Measurements from ENCODE around the gene ADAD2.

Gene ADAD2

DNA sequence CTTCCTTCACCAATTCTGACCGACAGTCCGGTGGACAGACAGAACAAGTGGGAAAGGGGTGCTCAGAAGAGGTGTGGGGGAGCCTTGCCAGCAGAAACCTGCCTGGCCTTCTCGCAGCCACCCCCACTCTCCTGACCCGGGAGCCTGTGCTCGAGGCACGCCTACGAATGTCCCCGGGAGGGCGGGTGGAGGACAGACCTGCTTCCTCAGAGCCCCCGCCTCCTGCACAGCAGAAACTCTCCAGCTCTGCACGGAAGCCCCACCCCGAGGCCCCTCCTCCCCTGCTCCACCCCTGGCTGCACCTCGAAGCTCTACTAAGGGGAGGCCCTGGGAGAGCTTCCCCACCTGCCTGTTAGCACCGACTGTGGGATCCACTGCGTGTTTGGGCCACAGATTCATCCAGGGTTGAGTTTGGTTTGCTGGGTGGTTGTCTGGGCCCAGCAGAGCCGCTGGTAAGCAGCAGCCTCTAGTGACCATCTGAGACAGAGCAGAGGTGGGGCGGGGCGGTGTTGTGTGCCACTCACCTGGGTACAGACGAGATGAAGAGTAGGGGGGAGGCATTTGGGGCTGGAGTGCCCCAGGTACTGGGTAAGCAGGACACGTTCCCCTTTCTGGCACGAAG lies 10.3 kb upstream of the ADAD2 start:
- no peak overlapping the region for H2BK12ac ChIP-seq (ENCODE audit: low read length)
- no peak overlapping the region for H3K4me3 ChIP-seq (ENCODE audit: low read depth, low read length)
- no peak overlapping the region for H2BK120ac ChIP-seq (ENCODE audit: insufficient read depth, low read length, poor library complexity)
- H3K27me3 ChIP-seq (ENCODE audit: insufficient read depth, low read length), result no peaks in the 10 kb centered on the region
- no CpG with 5 or more reads among the region's 21 CpGs for WGBS (ENCODE audit: extremely low coverage, insufficient coverage, insufficient read length)
- peaks cover 4% of the 10 kb centered on the region for H3K79me2 ChIP-seq (ENCODE audit: control insufficient read depth, insufficient read depth, low read length, poor library complexity)
- no peak overlapping the region for H3K18ac ChIP-seq (ENCODE audit: low read length)
- H3K79me1 ChIP-seq (ENCODE audit: low read length), result peaks cover 8% of the 10 kb centered on the region
- H3K9me3 ChIP-seq (ENCODE audit: insufficient read depth, low read depth, low read length), result no peaks in the 10 kb centered on the region
- H4K8ac ChIP-seq (ENCODE audit: low read depth, low read length), result no peak overlapping the region
- H2AFZ ChIP-seq (ENCODE audit: insufficient read depth, low read length, poor library complexity), result no peak overlapping the region
- no peak for DNase-seq
- no peak overlapping the region for H3K14ac ChIP-seq (ENCODE audit: low read length)
- H3K4me2 ChIP-seq (ENCODE audit: low read length), result no peak overlapping the region
- no peak overlapping the region for H3K9ac ChIP-seq (ENCODE audit: low read length)
- peaks cover 66 to 70% of the 10 kb centered on the region in 2 experiments for H3K36me3 ChIP-seq (ENCODE audit: control insufficient read depth in 1 of 2, insufficient read depth in 2 of 2, low read length in 2 of 2)
- no peak overlapping the region for H3K23ac ChIP-seq (ENCODE audit: low read length)
- peaks cover 17 to 19% of the 10 kb centered on the region in 2 experiments for H3K4me1 ChIP-seq (ENCODE audit: control insufficient read depth in 1 of 2, insufficient read depth in 2 of 2, low read length in 2 of 2)
- H3K27ac ChIP-seq (ENCODE audit: low read depth, low read length), result no peak overlapping the region
- no peak overlapping the region for H3K4ac ChIP-seq (ENCODE audit: low read depth, low read length)
- H4K12ac ChIP-seq (ENCODE audit: low read depth, low read length), result no peak overlapping the region
- H2BK5ac ChIP-seq (ENCODE audit: low read depth, low read length, poor library complexity), result no peak overlapping the region
- no peak overlapping the region for H4K91ac ChIP-seq (ENCODE audit: low read depth, low read length)
- no peak overlapping the region for H2AK5ac ChIP-seq (ENCODE audit: low read length)

DNA sequence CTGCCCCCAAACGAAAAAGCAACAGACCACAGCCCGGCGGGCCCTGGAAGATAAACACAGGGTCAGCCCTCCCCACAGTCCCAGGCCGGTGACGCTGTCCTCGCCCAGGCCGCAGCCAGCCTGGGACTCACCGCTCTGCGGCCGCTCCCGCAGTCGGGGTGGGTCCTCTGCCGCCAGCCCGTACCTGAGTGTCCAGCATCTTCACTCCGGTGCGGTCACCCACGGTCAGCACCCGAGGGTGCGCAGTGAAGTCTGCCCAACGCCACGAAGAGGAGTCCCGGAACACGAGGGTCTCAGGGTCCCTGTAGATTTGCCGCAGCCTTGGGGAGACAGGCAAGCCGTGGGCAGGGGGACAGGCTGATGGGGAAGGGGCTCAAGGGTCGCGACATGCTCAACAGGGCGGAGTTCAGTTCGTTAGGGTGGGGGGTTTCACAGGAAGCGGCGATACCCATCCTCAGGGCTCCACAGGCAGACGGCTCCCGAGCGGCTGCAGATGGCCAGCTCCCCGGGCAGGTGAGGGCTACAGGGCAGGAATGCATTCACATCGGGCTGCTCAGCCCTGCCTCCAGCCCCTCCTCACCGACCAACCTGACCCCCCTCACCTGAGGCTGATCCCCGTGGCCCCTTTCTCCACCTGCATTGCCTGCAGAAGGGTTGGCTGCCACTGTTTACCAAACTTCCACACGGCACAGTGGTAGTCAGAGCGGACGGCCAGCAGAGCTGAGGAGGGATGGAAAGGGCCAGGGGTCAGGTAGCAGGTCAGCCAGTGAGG lies 9.6 kb upstream of the ADAD2 start:
- no peak overlapping the region for H3K9ac ChIP-seq (ENCODE audit: low read length)
- H3K18ac ChIP-seq (ENCODE audit: low read length), result no peak overlapping the region
- peaks cover 66 to 70% of the 10 kb centered on the region in 2 experiments for H3K36me3 ChIP-seq (ENCODE audit: control insufficient read depth in 1 of 2, insufficient read depth in 2 of 2, low read length in 2 of 2)
- no peak overlapping the region for H3K4me2 ChIP-seq (ENCODE audit: low read length)
- H4K91ac ChIP-seq (ENCODE audit: low read depth, low read length), result no peak overlapping the region
- no peak overlapping the region for H2BK5ac ChIP-seq (ENCODE audit: low read depth, low read length, poor library complexity)
- no peaks in the 10 kb centered on the region for H3K27me3 ChIP-seq (ENCODE audit: insufficient read depth, low read length)
- no peak overlapping the region for H4K12ac ChIP-seq (ENCODE audit: low read depth, low read length)
- no peak overlapping the region for H2AFZ ChIP-seq (ENCODE audit: insufficient read depth, low read length, poor library complexity)
- H3K4me3 ChIP-seq (ENCODE audit: low read depth, low read length), result no peak overlapping the region
- H3K23ac ChIP-seq (ENCODE audit: low read length), result no peak overlapping the region
- H3K79me2 ChIP-seq (ENCODE audit: control insufficient read depth, insufficient read depth, low read length, poor library complexity), result peaks cover 3% of the 10 kb centered on the region
- H3K27ac ChIP-seq (ENCODE audit: low read depth, low read length), result no peak overlapping the region
- H3K79me1 ChIP-seq (ENCODE audit: low read length), result peaks cover 6% of the 10 kb centered on the region
- H3K4me1 ChIP-seq (ENCODE audit: control insufficient read depth in 1 of 2, insufficient read depth in 2 of 2, low read length in 2 of 2), result peaks cover 19% of the 10 kb centered on the region in 2 experiments
- no peak overlapping the region for H2AK5ac ChIP-seq (ENCODE audit: low read length)
- no peaks in the 10 kb centered on the region for H3K9me3 ChIP-seq (ENCODE audit: insufficient read depth, low read depth, low read length)
- H3K14ac ChIP-seq (ENCODE audit: low read length), result no peak overlapping the region
- H4K8ac ChIP-seq (ENCODE audit: low read depth, low read length), result no peak overlapping the region
- DNase-seq, result no peak
- H2BK120ac ChIP-seq (ENCODE audit: insufficient read depth, low read length, poor library complexity), result no peak overlapping the region
- WGBS (ENCODE audit: extremely low coverage, insufficient coverage, insufficient read length), result no CpG with 5 or more reads among the region's 41 CpGs
- H2BK12ac ChIP-seq (ENCODE audit: low read length), result no peak overlapping the region
- H3K4ac ChIP-seq (ENCODE audit: low read depth, low read length), result no peak overlapping the region

DNA sequence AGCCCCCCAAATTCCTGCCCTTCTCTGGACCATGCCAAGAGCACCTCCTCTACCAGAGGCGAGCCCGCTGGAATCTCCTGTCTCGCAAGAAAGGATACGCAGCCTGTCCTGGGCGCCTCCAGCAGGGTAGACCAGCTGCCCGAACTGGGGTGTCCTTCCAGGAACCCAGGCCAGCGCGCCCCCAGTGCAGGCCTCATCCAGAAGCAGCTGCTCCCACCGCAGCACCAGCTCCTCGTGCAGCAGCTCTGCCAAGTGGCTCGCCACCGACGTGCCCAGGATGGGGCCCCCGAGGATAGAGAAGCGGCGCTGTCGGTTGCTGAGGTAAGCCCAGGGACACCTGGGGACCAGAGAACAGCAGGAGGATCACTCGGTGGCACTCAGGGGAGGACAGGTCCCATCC lies 8.9 kb upstream of the ADAD2 start:
- Histone ChIP-seq H3K27me3 (ENCODE audit: insufficient read depth, low read length) (no peaks in the 10 kb centered on the region), H2BK5ac (ENCODE audit: low read depth, low read length, poor library complexity) (no peak overlapping the region), H3K23ac (ENCODE audit: low read length) (no peak overlapping the region), H3K9me3 (ENCODE audit: insufficient read depth, low read depth, low read length) (no peaks in the 10 kb centered on the region), H2AK5ac (ENCODE audit: low read length) (no peak overlapping the region), H3K36me3 (ENCODE audit: control insufficient read depth in 1 of 2, insufficient read depth in 2 of 2, low read length in 2 of 2) (peaks cover 66 to 70% of the 10 kb centered on the region in 2 experiments), H3K79me2 (ENCODE audit: control insufficient read depth, insufficient read depth, low read length, poor library complexity) (peaks cover 4% of the 10 kb centered on the region), H3K14ac (ENCODE audit: low read length) (no peak overlapping the region), H3K4me3 (ENCODE audit: low read depth, low read length) (no peak overlapping the region), H3K4ac (ENCODE audit: low read depth, low read length) (no peak overlapping the region), H3K79me1 (ENCODE audit: low read length) (peaks cover 5% of the 10 kb centered on the region), H2BK120ac (ENCODE audit: insufficient read depth, low read length, poor library complexity) (no peak overlapping the region), H4K8ac (ENCODE audit: low read depth, low read length) (no peak overlapping the region), H3K18ac (ENCODE audit: low read length) (no peak overlapping the region), H2AFZ (ENCODE audit: insufficient read depth, low read length, poor library complexity) (no peak overlapping the region), H2BK12ac (ENCODE audit: low read length) (no peak overlapping the region), H4K91ac (ENCODE audit: low read depth, low read length) (no peak overlapping the region), H3K4me2 (ENCODE audit: low read length) (no peak overlapping the region), H4K12ac (ENCODE audit: low read depth, low read length) (no peak overlapping the region), H3K27ac (ENCODE audit: low read depth, low read length) (no peak overlapping the region), H3K4me1 (ENCODE audit: control insufficient read depth in 1 of 2, insufficient read depth in 2 of 2, low read length in 2 of 2) (peaks cover 13 to 14% of the 10 kb centered on the region in 2 experiments), H3K9ac (ENCODE audit: low read length) (no peak overlapping the region)
- no CpG with 5 or more reads among the region's 18 CpGs for WGBS (ENCODE audit: extremely low coverage, insufficient coverage, insufficient read length)
- no peak for DNase-seq

DNA sequence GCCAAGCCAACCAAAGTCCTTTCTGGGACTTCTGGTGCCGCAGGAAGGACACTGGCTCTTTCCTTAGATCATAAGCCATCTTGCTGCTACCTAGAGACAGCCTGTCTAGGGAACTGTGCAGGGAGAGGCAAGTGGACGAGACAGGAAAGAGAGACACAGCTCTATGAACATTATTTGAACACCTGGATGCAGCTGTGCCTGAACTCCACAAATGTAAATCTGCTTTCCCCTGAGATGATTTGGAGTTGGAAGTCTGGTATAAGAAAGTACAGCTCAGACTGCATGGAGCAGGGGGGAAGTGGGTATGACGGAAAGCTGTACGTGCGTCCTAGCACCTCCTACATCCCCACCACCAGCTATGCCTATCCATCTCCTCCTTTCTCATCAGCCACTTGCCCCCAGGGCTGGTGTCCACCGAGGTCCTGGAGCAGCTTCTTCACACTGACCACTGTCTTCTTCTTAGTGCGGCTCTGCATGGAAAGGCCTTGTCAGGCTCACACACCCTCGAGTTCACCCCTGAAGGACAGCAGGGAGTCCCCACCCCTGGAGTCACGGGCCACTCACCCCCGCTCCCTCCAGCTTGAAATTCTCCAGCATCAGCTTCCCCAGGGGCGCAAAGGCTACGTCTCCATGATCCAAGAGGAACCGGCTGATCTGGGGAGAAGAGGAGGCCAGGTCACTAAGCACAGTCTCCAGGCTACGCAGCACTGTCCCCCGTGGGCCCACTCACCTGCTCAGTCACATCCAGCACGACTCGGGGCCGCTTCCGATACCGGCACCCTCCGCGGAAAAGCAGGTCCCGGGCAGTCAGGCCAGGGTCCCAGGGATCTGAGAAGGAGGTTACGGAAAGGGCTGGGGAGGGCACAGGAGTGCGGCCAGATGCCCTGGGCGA lies 8.0 kb upstream of the ADAD2 start:
- WGBS (ENCODE audit: extremely low coverage, insufficient coverage, insufficient read length), result no CpG with 5 or more reads among the region's 26 CpGs

More for the DNA sequence above, 8.0 kb upstream of the ADAD2 start:
- H3K4me3 ChIP-seq (ENCODE audit: low read depth, low read length), result no peak overlapping the region
- no peak for DNase-seq
- no peak overlapping the region for H3K14ac ChIP-seq (ENCODE audit: low read length)
- H2BK12ac ChIP-seq (ENCODE audit: low read length), result no peak overlapping the region
- H4K91ac ChIP-seq (ENCODE audit: low read depth, low read length), result no peak overlapping the region
- peaks cover 9% of the 10 kb centered on the region in 2 experiments for H3K4me1 ChIP-seq (ENCODE audit: control insufficient read depth in 1 of 2, insufficient read depth in 2 of 2, low read length in 2 of 2)
- no peak overlapping the region for H4K8ac ChIP-seq (ENCODE audit: low read depth, low read length)
- H3K27me3 ChIP-seq (ENCODE audit: insufficient read depth, low read length), result no peaks in the 10 kb centered on the region
- H4K12ac ChIP-seq (ENCODE audit: low read depth, low read length), result no peak overlapping the region
- no peak overlapping the region for H3K4ac ChIP-seq (ENCODE audit: low read depth, low read length)
- H2BK5ac ChIP-seq (ENCODE audit: low read depth, low read length, poor library complexity), result no peak overlapping the region
- H2AK5ac ChIP-seq (ENCODE audit: low read length), result no peak overlapping the region
- H3K9me3 ChIP-seq (ENCODE audit: insufficient read depth, low read depth, low read length), result no peaks in the 10 kb centered on the region
- H3K9ac ChIP-seq (ENCODE audit: low read length), result no peak overlapping the region
- H3K79me1 ChIP-seq (ENCODE audit: low read length), result peaks cover 5% of the 10 kb centered on the region
- H3K23ac ChIP-seq (ENCODE audit: low read length), result no peak overlapping the region
- peaks cover 66 to 70% of the 10 kb centered on the region in 2 experiments for H3K36me3 ChIP-seq (ENCODE audit: control insufficient read depth in 1 of 2, insufficient read depth in 2 of 2, low read length in 2 of 2)
- H3K18ac ChIP-seq (ENCODE audit: low read length), result peak overlapping the region; percentile 6
- H2BK120ac ChIP-seq (ENCODE audit: insufficient read depth, low read length, poor library complexity), result no peak overlapping the region
- H2AFZ ChIP-seq (ENCODE audit: insufficient read depth, low read length, poor library complexity), result no peak overlapping the region
- no peak overlapping the region for H3K4me2 ChIP-seq (ENCODE audit: low read length)
- peaks cover 4% of the 10 kb centered on the region for H3K79me2 ChIP-seq (ENCODE audit: control insufficient read depth, insufficient read depth, low read length, poor library complexity)
- H3K27ac ChIP-seq (ENCODE audit: low read depth, low read length), result no peak overlapping the region
